ENCODE data around the gene ACAD10.

DNA sequence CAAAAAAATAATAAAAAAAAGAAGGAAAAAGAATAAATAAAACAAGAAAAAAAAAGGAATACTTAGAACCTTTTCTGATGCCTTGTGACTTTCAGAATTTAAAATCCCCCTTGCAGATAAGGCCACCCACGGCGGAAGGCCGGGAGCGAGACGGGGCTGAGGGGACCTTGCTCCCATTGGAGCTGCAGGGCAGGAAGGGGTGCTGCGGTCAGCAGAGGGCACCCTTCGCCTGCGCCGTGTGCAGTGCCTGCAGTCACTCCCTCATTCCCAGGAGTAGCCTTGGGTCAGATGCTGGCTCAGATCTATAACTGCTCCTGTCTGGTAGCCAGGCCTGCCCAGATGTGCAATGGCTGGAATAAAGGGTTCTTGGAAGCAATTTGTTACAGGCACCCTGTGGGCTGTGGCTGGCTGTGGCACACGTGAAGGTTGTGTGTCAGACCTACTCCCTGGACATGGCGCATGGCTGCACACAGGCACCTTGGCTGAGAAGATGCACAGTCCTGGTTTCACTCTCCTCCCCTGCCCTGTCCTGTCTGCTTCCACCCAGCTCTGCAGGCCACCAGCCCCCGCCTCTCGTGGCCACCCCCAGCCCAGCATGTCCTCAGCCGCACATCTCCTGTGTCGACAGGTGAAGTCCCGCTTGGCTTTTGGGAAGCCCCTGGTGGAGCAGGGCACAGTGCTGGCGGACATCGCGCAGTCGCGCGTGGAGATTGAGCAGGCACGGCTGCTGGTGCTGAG, 67.5 kb downstream of the ACAD10 start:
- TF ChIP-seq RAD21 (IDR thresholded peaks at IDR 0.05; ENCODE audit: low read depth) (peak; percentile 80), CREB1 (IDR thresholded peaks at IDR 0.05; ENCODE audit: low read depth) (no peak), REST (IDR thresholded peaks at IDR 0.05; ENCODE audit: low read depth) (no peak), TEAD4 (IDR thresholded peaks at IDR 0.05) (no peak), MAX (IDR thresholded peaks at IDR 0.05) (no peak), EP300 (IDR thresholded peaks at IDR 0.05; ENCODE audit: borderline replicate concordance) (no peak)
